ENCODE results near the gene HUNK.

The HUNK gene

DNA sequence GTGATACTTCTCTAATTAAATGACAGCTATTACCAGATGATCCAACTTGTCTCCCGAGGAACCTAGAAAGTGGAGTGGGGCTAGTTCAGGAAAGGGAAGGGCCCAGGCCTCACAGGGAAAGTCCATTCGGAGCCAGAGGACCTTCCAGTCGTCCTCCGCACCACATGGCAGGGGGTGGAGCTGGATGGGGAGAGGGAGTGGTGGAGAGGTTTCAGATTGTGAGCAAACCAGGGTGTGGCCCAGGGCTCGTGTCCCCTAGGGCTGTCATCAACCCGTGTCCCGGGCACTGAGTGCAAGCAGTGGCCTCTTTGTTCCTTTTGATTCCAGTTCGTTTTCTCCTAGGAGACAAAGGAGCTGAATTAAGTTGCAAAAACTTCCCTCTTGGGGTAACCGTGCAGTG is 114.9 kb downstream of the HUNK start:
- Histone ChIP-seq H3K9ac (ENCODE audit: low read length) (no peak overlapping the region), H3K27me3 (ENCODE audit: control insufficient read depth, insufficient read depth, low read length) (no peaks in the 10 kb centered on the region), H3K4me3 (ENCODE audit: low read length) (no peak overlapping the region), H3K4me1 (ENCODE audit: control insufficient read depth, insufficient read depth, low read length) (no peaks in the 10 kb centered on the region), H3K36me3 (ENCODE audit: control insufficient read depth, insufficient read depth, low read length) (no peaks in the 10 kb centered on the region), H3K27ac (ENCODE audit: low read depth, low read length) (no peak overlapping the region)

DNA sequence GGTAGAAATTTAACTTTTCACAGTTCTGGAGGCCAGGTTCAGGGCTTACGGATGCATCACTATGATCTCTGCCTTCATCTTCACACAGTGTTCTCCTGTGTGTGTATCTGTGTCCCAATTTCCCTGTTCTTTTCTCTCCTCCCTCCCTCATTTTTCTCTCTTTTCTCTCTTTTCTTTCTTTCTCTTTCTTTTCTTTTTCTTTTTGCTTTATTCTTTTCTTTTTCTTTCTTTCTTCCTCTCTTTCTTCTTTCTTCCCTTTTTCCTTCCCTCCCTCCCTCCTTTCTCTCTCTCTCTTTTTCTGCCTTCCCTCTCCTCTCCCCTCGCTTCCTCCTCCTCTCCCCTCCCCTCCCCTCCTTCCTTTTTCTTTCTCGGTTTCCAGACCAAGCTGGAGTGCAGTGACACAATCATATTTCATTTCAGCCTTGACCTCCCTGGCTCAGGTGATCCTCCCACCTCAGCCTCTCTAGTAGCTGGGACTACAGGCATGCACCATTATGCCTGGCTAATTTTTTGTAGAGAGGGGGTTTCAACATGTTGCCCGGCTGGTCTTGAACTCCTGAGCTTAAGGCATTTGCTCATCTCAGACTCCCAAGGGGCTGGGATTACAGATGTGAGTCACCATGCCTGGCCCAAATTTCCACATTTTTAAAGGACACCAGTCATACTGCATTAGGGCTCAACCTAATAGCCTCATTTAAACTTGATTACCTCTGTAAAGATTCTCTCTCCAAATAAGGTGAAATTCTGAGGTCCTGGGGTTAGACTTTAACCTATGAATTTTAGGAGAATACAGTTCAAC is 115.9 kb downstream of the HUNK start:
- no peak overlapping the region for H3K4me3 ChIP-seq (ENCODE audit: low read length)
- no peak overlapping the region for H3K9ac ChIP-seq (ENCODE audit: low read length)
- H3K27ac ChIP-seq (ENCODE audit: low read depth, low read length) = no peak overlapping the region
- no peaks in the 10 kb centered on the region for H3K27me3 ChIP-seq (ENCODE audit: control insufficient read depth, insufficient read depth, low read length)
- no peaks in the 10 kb centered on the region for H3K36me3 ChIP-seq (ENCODE audit: control insufficient read depth, insufficient read depth, low read length)
- no peaks in the 10 kb centered on the region for H3K4me1 ChIP-seq (ENCODE audit: control insufficient read depth, insufficient read depth, low read length)

DNA sequence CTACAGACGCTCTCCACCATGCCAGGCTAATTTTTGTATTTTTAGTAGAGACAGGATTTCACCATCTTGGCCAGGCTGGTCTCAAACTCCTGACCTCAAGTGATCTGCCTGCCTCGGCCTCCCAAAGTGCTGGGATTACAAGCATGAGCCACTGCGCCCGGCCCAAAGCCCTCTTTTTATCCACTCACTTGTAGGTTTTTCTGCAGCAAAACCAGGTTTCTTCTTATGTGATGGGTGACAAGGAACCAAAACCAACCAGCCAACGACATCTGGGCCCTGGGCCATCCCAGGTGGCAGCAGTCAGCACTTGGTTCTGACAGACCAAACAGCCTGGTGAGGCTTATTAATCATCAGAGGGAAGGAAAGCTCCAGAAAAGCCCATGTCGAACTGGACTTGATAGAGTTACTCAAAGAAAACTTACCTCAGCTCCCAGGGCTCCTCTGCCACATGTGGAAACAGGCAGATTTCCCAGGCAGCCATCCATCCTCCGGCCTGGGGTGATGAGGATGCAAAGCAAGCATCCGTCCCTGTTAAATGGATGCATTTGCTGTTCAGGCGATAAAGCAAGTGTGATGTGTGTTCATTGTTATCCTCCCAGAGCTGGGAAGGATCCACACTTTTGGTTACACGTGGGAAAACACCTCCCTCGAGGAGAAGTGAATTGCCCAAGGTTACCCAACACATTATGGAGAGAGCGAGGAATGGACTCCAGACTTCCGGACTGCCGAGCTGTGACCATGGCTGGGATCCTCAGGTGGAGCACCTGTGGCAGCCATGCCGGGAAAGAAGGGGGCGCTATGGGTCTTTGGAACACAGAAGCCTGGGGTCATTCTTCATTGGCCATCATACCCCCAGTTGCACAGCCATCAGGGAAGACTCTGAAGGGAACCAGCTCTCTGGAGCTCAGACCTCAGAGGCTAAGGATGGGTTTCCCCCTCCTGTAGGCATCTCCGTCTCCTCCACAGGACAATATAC is 118.8 kb downstream of the HUNK start:
- Histone ChIP-seq H3K4me3 (ENCODE audit: low read length) (no peak overlapping the region), H3K27ac (ENCODE audit: low read depth, low read length) (no peak overlapping the region), H3K4me1 (ENCODE audit: control insufficient read depth, insufficient read depth, low read length) (no peaks in the 10 kb centered on the region), H3K9ac (ENCODE audit: low read length) (no peak overlapping the region), H3K27me3 (ENCODE audit: control insufficient read depth, insufficient read depth, low read length) (no peaks in the 10 kb centered on the region), H3K36me3 (ENCODE audit: control insufficient read depth, insufficient read depth, low read length) (no peaks in the 10 kb centered on the region)

DNA sequence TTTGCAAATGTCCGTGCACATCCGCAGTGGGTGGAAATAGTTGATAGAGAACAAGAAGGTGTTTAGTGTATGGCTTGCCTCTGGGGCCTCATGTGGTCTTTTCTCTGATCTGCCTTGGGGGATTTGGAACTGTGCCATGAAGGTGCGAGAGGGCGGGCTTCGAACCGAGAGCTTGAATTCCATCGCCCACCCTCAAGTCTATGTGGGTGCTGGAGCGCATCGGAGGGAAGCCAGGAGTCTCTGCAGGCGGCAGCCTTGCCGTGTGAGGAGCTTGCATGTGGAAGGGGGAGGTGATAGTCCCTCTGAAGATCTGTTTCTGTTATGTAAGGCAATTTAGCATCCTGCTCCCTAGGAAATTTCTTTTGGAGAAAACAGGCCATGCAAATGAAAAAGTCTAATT is 119.6 kb downstream of the HUNK start:
- H3K9ac ChIP-seq (ENCODE audit: low read length) = no peak overlapping the region
- H3K4me3 ChIP-seq (ENCODE audit: low read length) = no peak overlapping the region
- H3K27me3 ChIP-seq (ENCODE audit: control insufficient read depth, insufficient read depth, low read length) = no peaks in the 10 kb centered on the region
- no peaks in the 10 kb centered on the region for H3K4me1 ChIP-seq (ENCODE audit: control insufficient read depth, insufficient read depth, low read length)
- no peaks in the 10 kb centered on the region for H3K36me3 ChIP-seq (ENCODE audit: control insufficient read depth, insufficient read depth, low read length)
- H3K27ac ChIP-seq (ENCODE audit: low read depth, low read length) = no peak overlapping the region

DNA sequence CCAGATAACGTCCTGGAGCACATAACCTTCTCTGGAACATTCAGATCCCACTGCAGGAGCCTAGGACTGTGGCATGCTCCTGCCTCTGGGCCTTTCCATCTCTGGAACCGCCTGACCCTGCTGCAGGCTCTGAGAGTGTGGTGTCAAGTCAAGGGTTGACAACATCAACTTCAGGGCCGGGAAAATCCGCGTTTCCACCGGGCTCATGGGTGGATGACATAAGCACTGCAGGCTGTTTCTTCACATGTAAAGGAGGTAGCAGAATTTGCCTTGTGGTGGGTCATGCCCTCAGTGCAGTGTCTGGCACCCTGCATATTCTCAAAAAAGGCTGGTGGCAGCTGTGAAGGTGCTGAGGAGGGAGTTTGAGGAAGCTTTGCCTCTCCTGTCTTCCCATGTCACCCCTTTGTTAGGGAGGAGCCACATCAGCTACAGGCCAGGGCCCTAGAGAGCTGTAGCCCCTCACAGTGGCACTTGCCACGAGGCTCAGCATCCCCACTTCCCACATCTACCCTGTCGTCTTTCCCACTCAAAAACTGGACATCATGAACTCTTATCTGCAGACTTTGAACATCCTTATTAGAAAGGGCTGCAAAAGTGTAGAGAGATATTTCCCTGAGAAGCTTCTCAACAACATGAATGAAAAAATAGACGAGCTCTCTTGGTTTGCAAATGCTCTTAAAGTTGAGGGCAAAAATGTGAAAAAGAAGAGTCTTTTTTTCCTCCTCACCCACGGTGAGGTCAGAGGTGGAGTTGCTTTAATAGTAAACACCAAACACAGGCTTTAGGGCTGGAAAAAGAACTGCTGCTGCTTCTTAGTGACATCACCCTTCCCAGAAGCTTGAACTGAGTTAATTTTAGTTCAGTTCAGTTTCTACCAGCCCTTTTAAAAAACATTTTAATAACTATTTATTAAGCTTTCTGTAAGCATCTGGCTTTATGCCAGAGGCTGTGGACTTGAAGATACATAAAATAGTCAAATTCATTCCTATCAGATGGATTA is 121.3 kb downstream of the HUNK start:
- H3K27me3 ChIP-seq (ENCODE audit: control insufficient read depth, insufficient read depth, low read length) = no peaks in the 10 kb centered on the region
- H3K36me3 ChIP-seq (ENCODE audit: control insufficient read depth, insufficient read depth, low read length) = no peaks in the 10 kb centered on the region
- no peak overlapping the region for H3K9ac ChIP-seq (ENCODE audit: low read length)
- no peaks in the 10 kb centered on the region for H3K4me1 ChIP-seq (ENCODE audit: control insufficient read depth, insufficient read depth, low read length)
- H3K27ac ChIP-seq (ENCODE audit: low read depth, low read length) = no peak overlapping the region
- H3K4me3 ChIP-seq (ENCODE audit: low read length) = no peak overlapping the region

DNA sequence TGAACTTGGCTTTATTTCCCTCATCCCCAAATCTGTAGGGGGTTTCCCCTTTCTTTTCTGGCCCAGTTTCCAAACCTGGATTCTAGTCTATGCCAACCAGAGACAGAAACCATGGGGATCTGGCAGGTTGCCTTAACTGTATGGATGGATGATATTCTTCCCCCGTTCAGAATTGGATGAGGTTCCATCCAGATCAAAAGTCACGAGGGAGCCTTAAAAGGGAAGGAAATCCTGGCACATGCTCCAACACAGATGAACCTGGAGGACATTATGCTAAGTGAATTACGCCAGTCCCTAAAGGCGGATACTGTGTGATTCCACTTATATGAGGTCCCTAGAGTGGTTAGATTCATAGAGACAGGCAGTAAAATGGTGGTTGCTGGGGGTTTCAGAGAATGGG is 124.4 kb downstream of the HUNK start:
- Histone ChIP-seq H3K36me3 (ENCODE audit: control insufficient read depth, insufficient read depth, low read length) (no peaks in the 10 kb centered on the region), H3K27ac (ENCODE audit: low read depth, low read length) (no peak overlapping the region), H3K4me3 (ENCODE audit: low read length) (no peak overlapping the region), H3K9ac (ENCODE audit: low read length) (no peak overlapping the region), H3K27me3 (ENCODE audit: control insufficient read depth, insufficient read depth, low read length) (no peaks in the 10 kb centered on the region), H3K4me1 (ENCODE audit: control insufficient read depth, insufficient read depth, low read length) (no peaks in the 10 kb centered on the region)

DNA sequence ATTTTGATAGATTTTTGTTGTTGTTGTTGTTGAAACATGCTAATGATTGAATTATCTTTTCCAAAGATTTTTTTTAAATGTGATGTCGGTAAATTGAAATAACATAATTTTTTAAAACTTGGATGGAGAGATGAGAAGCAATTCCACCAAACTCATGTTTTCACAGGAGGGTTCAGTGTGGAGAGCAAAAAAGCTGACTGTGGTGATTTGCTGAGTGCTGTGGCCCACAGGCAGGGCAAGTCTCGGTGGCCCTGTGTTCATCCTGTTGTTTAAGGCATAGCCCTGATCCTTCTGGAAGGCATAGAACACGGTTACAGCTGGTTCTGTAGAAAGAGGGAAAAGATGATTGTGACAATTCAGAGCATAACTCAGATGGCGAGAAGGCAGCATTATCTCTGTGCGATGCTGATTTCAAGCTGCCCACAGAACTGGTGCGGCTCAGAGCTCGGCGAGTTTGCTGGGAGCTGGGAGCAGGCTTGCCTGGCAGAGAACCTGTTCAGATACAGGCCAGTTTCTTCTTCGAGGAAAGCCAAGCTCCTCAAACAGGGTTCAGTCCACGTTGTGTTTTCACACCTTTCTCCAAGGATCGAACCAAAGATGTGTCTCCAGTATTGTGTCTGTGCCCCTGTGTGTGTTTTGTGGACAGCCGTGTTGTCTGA is 127.1 kb downstream of the HUNK start:
- H3K27ac ChIP-seq (ENCODE audit: low read depth, low read length) = no peak overlapping the region
- no peaks in the 10 kb centered on the region for H3K4me1 ChIP-seq (ENCODE audit: control insufficient read depth, insufficient read depth, low read length)
- no peaks in the 10 kb centered on the region for H3K36me3 ChIP-seq (ENCODE audit: control insufficient read depth, insufficient read depth, low read length)
- H3K4me3 ChIP-seq (ENCODE audit: low read length) = no peak overlapping the region
- no peak overlapping the region for H3K9ac ChIP-seq (ENCODE audit: low read length)
- no peaks in the 10 kb centered on the region for H3K27me3 ChIP-seq (ENCODE audit: control insufficient read depth, insufficient read depth, low read length)

DNA sequence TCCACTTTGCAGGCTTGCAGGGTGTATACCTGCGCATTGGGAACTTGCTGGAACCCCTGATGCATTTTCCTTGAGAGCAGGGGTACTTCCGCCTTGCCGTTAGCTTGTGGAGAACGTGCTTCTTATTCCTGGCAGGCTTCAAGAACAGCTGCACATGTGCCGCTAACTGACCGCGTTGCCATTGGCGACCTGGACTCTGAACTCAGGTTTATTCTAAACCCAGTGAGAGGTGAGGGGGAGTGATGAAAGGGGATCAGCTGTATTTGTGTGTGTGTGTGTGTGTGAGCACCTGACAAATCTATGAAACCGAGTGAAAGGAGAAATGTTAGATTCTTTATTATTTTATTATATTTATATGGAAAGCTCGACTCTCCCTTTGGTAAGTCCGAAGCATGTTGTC is 128.6 kb downstream of the HUNK start:
- Histone ChIP-seq H3K4me3 (ENCODE audit: low read length) (no peak overlapping the region), H3K27me3 (ENCODE audit: control insufficient read depth, insufficient read depth, low read length) (no peaks in the 10 kb centered on the region)

DNA sequence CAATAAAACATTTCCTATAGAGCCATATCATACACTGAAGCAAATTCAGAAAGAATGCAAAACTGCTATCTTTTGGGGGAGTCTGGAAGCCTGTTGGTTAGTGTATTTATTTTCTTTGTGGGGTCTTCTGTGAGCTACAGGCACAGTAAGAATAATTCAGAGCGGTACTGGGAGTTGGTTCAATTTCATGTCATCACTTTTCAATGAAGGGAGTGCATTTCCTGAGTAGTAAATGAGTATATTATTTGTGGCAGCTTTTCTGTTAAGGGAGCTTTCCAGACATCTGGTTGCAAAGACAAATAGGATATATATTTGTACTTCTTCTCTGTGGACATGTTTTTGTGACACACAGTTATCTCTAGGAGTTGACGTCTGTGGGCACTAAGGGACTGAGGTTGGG is 130.6 kb downstream of the HUNK start:
- Histone ChIP-seq H3K4me1 (ENCODE audit: control insufficient read depth, insufficient read depth, low read length) (no peaks in the 10 kb centered on the region), H3K27me3 (ENCODE audit: control insufficient read depth, insufficient read depth, low read length) (no peaks in the 10 kb centered on the region), H3K36me3 (ENCODE audit: control insufficient read depth, insufficient read depth, low read length) (no peaks in the 10 kb centered on the region), H3K9ac (ENCODE audit: low read length) (no peak overlapping the region), H3K4me3 (ENCODE audit: low read length) (no peak overlapping the region), H3K27ac (ENCODE audit: low read depth, low read length) (no peak overlapping the region)

More for the DNA sequence above, 128.6 kb downstream of the HUNK start:
- Histone ChIP-seq H3K36me3 (ENCODE audit: control insufficient read depth, insufficient read depth, low read length) (no peaks in the 10 kb centered on the region), H3K27ac (ENCODE audit: low read depth, low read length) (no peak overlapping the region), H3K9ac (ENCODE audit: low read length) (no peak overlapping the region), H3K4me1 (ENCODE audit: control insufficient read depth, insufficient read depth, low read length) (no peaks in the 10 kb centered on the region)

DNA sequence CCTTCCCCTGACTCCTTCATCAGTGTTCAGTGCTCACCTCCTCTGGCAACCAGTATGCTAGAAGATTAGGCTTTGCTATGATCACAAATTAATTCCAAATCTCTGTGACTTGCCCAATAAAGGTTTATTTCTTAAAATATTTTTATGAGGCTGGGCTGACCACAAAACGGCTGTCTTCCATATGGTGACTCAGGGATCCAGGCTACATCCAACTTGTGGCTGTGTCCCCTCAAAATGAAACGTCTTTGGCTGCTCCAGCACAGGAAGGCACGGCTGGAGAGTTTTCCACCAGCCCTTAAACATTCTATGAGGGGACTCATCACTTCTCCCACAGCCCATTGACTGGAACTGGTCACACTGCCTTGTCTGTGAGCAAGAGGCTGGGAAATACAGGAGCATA is 131.5 kb downstream of the HUNK start:
- H3K27me3 ChIP-seq (ENCODE audit: control insufficient read depth, insufficient read depth, low read length) = no peaks in the 10 kb centered on the region
- no peaks in the 10 kb centered on the region for H3K4me1 ChIP-seq (ENCODE audit: control insufficient read depth, insufficient read depth, low read length)
- H3K9ac ChIP-seq (ENCODE audit: low read length) = no peak overlapping the region
- H3K4me3 ChIP-seq (ENCODE audit: low read length) = no peak overlapping the region
- no peak overlapping the region for H3K27ac ChIP-seq (ENCODE audit: low read depth, low read length)
- no peaks in the 10 kb centered on the region for H3K36me3 ChIP-seq (ENCODE audit: control insufficient read depth, insufficient read depth, low read length)

DNA sequence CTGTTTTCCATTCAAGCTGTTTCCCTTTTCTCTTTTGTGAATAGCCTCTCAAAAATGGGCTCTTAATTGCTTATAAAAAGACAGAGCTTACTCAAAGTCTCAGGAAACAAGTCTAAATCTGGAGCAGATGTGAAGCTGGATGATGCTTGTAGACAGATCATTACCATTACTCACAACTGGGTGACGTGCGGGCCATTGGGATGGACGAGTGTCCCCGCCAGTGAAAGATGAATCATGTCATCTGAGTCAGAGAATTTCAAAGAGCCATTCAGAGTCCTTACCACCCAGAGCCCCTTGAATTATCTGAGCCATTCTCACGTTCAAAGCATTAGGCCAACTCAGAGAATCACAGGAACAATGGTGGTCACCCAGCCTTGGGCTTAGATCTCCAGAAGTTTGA is 134.6 kb downstream of the HUNK start:
- H3K27ac ChIP-seq (ENCODE audit: low read depth, low read length) = no peak overlapping the region
- H3K36me3 ChIP-seq (ENCODE audit: control insufficient read depth, insufficient read depth, low read length) = no peaks in the 10 kb centered on the region
- no peak overlapping the region for H3K4me3 ChIP-seq (ENCODE audit: low read length)
- no peaks in the 10 kb centered on the region for H3K27me3 ChIP-seq (ENCODE audit: control insufficient read depth, insufficient read depth, low read length)
- H3K4me1 ChIP-seq (ENCODE audit: control insufficient read depth, insufficient read depth, low read length) = no peaks in the 10 kb centered on the region
- H3K9ac ChIP-seq (ENCODE audit: low read length) = no peak overlapping the region

All from rectal smooth muscle tissue (tissue), 1 donor.